ENCODE results near the gene KNDC1.

The KNDC1 gene

GRCh38 chr10:133180965-133181639, 21.1 kb downstream of the KNDC1 start:
- DNase-seq = no peak

GRCh38 chr10:133182190-133182589, 22.2 kb downstream of the KNDC1 start:
- DNase-seq = no peak

GRCh38 chr10:133182791-133183645, 23.0 kb downstream of the KNDC1 start:
- no peak for DNase-seq

- no peak for DNase-seq
Observed at GRCh38 chr10:133183646-133184378, 23.8 kb downstream of the KNDC1 start.

- no peak for DNase-seq
Observed at GRCh38 chr10:133184591-133185244, 24.7 kb downstream of the KNDC1 start.

- DNase-seq = no peak
Observed at GRCh38 chr10:133185421-133185820, 25.4 kb downstream of the KNDC1 start.

- DNase-seq = no peak
Observed at GRCh38 chr10:133185916-133186315, 25.9 kb downstream of the KNDC1 start.

GRCh38 chr10:133186416-133187090, 26.5 kb downstream of the KNDC1 start:
- no peak for DNase-seq

GRCh38 chr10:133187091-133187905, 27.3 kb downstream of the KNDC1 start:
- no peak for DNase-seq

- DNase-seq = no peak
Observed at GRCh38 chr10:133187906-133188681, 28.1 kb downstream of the KNDC1 start.

GRCh38 chr10:133189256-133189655, 29.2 kb downstream of the KNDC1 start:
- no peak for DNase-seq

- no peak for DNase-seq
Observed at GRCh38 chr10:133189726-133190125, 29.7 kb downstream of the KNDC1 start.

GRCh38 chr10:133190225-133190624, 30.2 kb downstream of the KNDC1 start:
- no peak for DNase-seq

- no peak for DNase-seq
Observed at GRCh38 chr10:133191651-133192050, 31.6 kb downstream of the KNDC1 start.

GRCh38 chr10:133194151-133194550, 34.1 kb downstream of the KNDC1 start:
- DNase-seq = no peak

GRCh38 chr10:133195096-133195495, 35.1 kb downstream of the KNDC1 start:
- DNase-seq = no peak

GRCh38 chr10:133195611-133196010, 35.6 kb downstream of the KNDC1 start:
- DNase-seq = no peak

GRCh38 chr10:133196221-133196915, 36.3 kb downstream of the KNDC1 start:
- no peak for DNase-seq

GRCh38 chr10:133196936-133197758, 37.1 kb downstream of the KNDC1 start:
- no peak for DNase-seq

Data from NCI-H187 (cell line).